Esophagus squamous epithelium (tissue), 5 donors: ENCODE results near the gene PDGFRB. TPM values are rescaled to one million over a fixed set of nuclear protein-coding genes. Genes with fewer than 3 reads are reported as not detected.

Experiments used
- DNase-seq: peaks from one replicate; lab custom pipeline; 2025; lab: John Stamatoyannopoulos, UW
- H3K27ac ChIP-seq, 4 donors: fragments of 200-600 bp; sonication (generic); one replicate each; pipeline ENCODE4 v1.5.1; 2016 to 2019; ENCODE audit warnings: mild to moderate bottlenecking in 1 of 4
- H3K27me3 ChIP-seq, 4 donors: fragments of 200-600 bp; sonication (generic); 1 replicate in 3 of 4; 2 replicates in 1 of 4; pipeline versions ENCODE4 v1.5.1 to v1.6.0; 2017 to 2021; ENCODE audit warnings: antibody characterized with exemption in 1 of 4
- H3K36me3 ChIP-seq, 3 donors: fragments of 200-600 bp; sonication (generic); one replicate each; pipeline ENCODE4 v1.5.1; 2016 to 2019
- H3K4me1 ChIP-seq, 3 donors: fragments of 200-600 bp; sonication (generic); one replicate each; pipeline ENCODE4 v1.5.1; 2017 to 2019
- H3K4me3 ChIP-seq, 4 donors: fragments of 200-600 bp; sonication (generic); 1 replicate in 3 of 4; 2 replicates in 1 of 4; pipeline ENCODE4 v1.5.1; 2016 to 2019; ENCODE audit warnings: mild to moderate bottlenecking in 2 of 4, moderate library complexity in 1 of 4
- H3K9me3 ChIP-seq, 3 donors: fragments of 200-600 bp; sonication (generic); one replicate each; pipeline ENCODE4 v1.5.1; 2016 to 2019
- POLR2A ChIP-seq, 4 donors: fragments of 450-650 bp; IDR thresholded peaks; one replicate each; pipeline ENCODE4 v1.6.1; 2017; ENCODE audit warnings: antibody characterized with exemption in 4 of 4, mild to moderate bottlenecking in 4 of 4, moderate library complexity in 3 of 4
- WGBS, 2 donors: methylation state at CpG; one replicate each; pipeline ENCODE4 v1.1.5; 2018; 5-methylcytosine and 5-hydroxymethylcytosine counted together
- intact Hi-C: fragments of 100-400 bp; cut with DNase I; formaldehyde crosslinking; loops from one replicate; pipeline ENCODE4 v1.15.0; 2022
- total RNA-seq, 4 donors: library from RNA; depleted of rRNA; stranded (reverse); fragments of >200 nt; gene quantifications; one replicate each; pipeline ENCODE4 v1.1.0, GENCODE V29; 2016
- TF ChIP-seq, protein P1 (sequence below), 6 experiments: fragments of 450-650 bp in 4 of 6; fragments of 200-600 bp in 2 of 6; sonication (generic) in 2 of 6; IDR thresholded peaks; one replicate each; pipeline ENCODE4 v1.5.1; 2016 to 2019; ENCODE audit warnings: antibody characterized with exemption in 6 of 6, mild to moderate bottlenecking in 4 of 6, moderate library complexity in 4 of 6
- donor health status: DM: yes; HTN: yes; CAD: no.

Gene PDGFRB
- total RNA-seq, 4 donors from 2014 or later, result 5.6 to 51.7 (median 31.0) TPM

GRCh38 chr5:150077996-150078801 lies 77.4 kb downstream of the PDGFRB start:
- Histone ChIP-seq H3K27me3 (peaks cover 0 to 14% (median 0%) of the 10 kb centered on the region in 4 donors), H3K4me3 (no peak overlapping the region), H3K9me3 (no peaks in the 10 kb centered on the region), H3K36me3 (no peaks in the 10 kb centered on the region), H3K4me1 (peaks cover 0 to 5% (median 0%) of the 10 kb centered on the region in 3 donors), H3K27ac (no peak overlapping the region)
- intact Hi-C loops, result no loop called here
- 84 to 89% methylated on average over 3 to 4 of the region's 8 CpGs for WGBS, 2 donors
- TF ChIP-seq, protein P1, sequence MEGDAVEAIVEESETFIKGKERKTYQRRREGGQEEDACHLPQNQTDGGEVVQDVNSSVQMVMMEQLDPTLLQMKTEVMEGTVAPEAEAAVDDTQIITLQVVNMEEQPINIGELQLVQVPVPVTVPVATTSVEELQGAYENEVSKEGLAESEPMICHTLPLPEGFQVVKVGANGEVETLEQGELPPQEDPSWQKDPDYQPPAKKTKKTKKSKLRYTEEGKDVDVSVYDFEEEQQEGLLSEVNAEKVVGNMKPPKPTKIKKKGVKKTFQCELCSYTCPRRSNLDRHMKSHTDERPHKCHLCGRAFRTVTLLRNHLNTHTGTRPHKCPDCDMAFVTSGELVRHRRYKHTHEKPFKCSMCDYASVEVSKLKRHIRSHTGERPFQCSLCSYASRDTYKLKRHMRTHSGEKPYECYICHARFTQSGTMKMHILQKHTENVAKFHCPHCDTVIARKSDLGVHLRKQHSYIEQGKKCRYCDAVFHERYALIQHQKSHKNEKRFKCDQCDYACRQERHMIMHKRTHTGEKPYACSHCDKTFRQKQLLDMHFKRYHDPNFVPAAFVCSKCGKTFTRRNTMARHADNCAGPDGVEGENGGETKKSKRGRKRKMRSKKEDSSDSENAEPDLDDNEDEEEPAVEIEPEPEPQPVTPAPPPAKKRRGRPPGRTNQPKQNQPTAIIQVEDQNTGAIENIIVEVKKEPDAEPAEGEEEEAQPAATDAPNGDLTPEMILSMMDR (IDR thresholded peaks at IDR 0.05), result no peak
- TF ChIP-seq POLR2A (IDR thresholded peaks at IDR 0.05), result no peak
- no peak for DNase-seq

GRCh38 chr5:150077060-150077459 lies 78.6 kb downstream of the PDGFRB start:
- TF ChIP-seq POLR2A (IDR thresholded peaks at IDR 0.05), result no peak
- TF ChIP-seq, protein P1 (IDR thresholded peaks at IDR 0.05), result no peak
- Histone ChIP-seq H3K4me1 (peaks cover 0 to 5% (median 0%) of the 10 kb centered on the region in 3 donors), H3K27me3 (peaks cover 0 to 4% (median 0%) of the 10 kb centered on the region in 4 donors), H3K36me3 (no peaks in the 10 kb centered on the region), H3K9me3 (no peaks in the 10 kb centered on the region), H3K27ac (no peak overlapping the region), H3K4me3 (no peak overlapping the region)
- DNase-seq, result no peak
- 74 to 84% methylated on average over 8 of the region's 8 CpGs for WGBS, 2 donors
- intact Hi-C loops, result no loop called here

- H3K36me3 ChIP-seq, result no peaks in the 10 kb centered on the region
- no peak overlapping the region for H3K4me3 ChIP-seq
- no peaks in the 10 kb centered on the region for H3K27me3 ChIP-seq
- intact Hi-C loops, result no loop called here
- WGBS, 2 donors, result 78% methylated on average over 4 of the region's 4 CpGs
- no peak overlapping the region for H3K27ac ChIP-seq
- H3K9me3 ChIP-seq, result no peaks in the 10 kb centered on the region
- TF ChIP-seq, protein P1 (IDR thresholded peaks at IDR 0.05), result no peak
- TF ChIP-seq POLR2A (IDR thresholded peaks at IDR 0.05), result no peak
- DNase-seq, result no peak
- H3K4me1 ChIP-seq, result no peaks in the 10 kb centered on the region
These were observed 79.8 kb downstream of the PDGFRB start for GRCh38 chr5:150075806-150076205.

GRCh38 chr5:150075233-150075632 lies 80.4 kb downstream of the PDGFRB start:
- no peaks in the 10 kb centered on the region for H3K27me3 ChIP-seq
- TF ChIP-seq POLR2A (IDR thresholded peaks at IDR 0.05), result no peak
- TF ChIP-seq, protein P1 (IDR thresholded peaks at IDR 0.05), result no peak
- H3K4me1 ChIP-seq, result no peaks in the 10 kb centered on the region
- no peak overlapping the region for H3K4me3 ChIP-seq
- H3K27ac ChIP-seq, result no peak overlapping the region
- H3K36me3 ChIP-seq, result no peaks in the 10 kb centered on the region
- intact Hi-C loops, result no loop called here
- no peaks in the 10 kb centered on the region for H3K9me3 ChIP-seq
- 80 to 87% methylated on average over 4 of the region's 4 CpGs for WGBS, 2 donors
- no peak for DNase-seq

DNA sequence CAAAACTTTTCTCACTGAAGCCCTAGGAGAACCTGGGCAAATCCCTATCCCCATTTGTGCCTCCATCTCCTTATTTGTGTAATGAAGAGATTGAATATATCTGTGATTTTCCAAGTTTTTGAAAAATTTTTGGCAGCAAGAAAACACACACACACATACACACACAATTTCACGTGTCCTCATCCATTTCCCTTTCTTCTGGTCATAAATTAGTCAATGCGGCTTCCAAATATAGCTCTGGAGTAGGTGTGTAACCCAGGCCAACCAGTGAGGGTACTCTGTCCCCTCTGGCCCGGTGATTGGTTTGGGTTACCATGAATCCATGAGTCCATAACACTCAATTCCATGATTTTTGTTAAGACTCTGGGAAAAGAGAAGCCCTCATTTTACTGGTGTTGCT lies 82.0 kb downstream of the PDGFRB start:
- no peaks in the 10 kb centered on the region for H3K27me3 ChIP-seq
- intact Hi-C loops, result no loop called here
- no peaks in the 10 kb centered on the region for H3K36me3 ChIP-seq
- no peak overlapping the region for H3K27ac ChIP-seq
- H3K9me3 ChIP-seq, result no peaks in the 10 kb centered on the region
- H3K4me1 ChIP-seq, result no peaks in the 10 kb centered on the region
- no peak overlapping the region for H3K4me3 ChIP-seq
- no peak for DNase-seq
- TF ChIP-seq, protein P1 (IDR thresholded peaks at IDR 0.05), result no peak
- no peak for TF ChIP-seq POLR2A (IDR thresholded peaks at IDR 0.05)
- 57 to 72% methylated on average over 3 of the region's 3 CpGs for WGBS, 2 donors
